WERI-Rb-1 (cell line): ENCODE data around the gene HDAC9.

Source experiments
- DNase-seq: peaks from one replicate; pipeline ENCODE4 v3.0.0-alpha.2; 2020
- H3K27ac ChIP-seq: fragments of 250-450 bp; sonication (Bioruptor Pico); 2 replicates; pipeline ENCODE4 v1.5.1; 2020; ENCODE audit warnings: mild to moderate bottlenecking, moderate library complexity
- H3K27me3 ChIP-seq: fragments of 250-450 bp; sonication (Bioruptor Pico); 2 replicates; pipeline ENCODE4 v1.5.1; 2021; ENCODE audit warnings: mild to moderate bottlenecking, low read depth, moderate library complexity; ENCODE audit not compliant: insufficient read depth, severe bottlenecking
- H3K36me3 ChIP-seq: fragments of 250-450 bp; sonication (Bioruptor Pico); 2 replicates; pipeline ENCODE4 v1.5.1; 2020; ENCODE audit warnings: mild to moderate bottlenecking, moderate library complexity
- H3K4me3 ChIP-seq: 2 replicates; pipeline ENCODE4 v1.5.1; 2011; ENCODE audit warnings: low read depth, mild to moderate bottlenecking, control low read depth, low read length
- H3K9me3 ChIP-seq: fragments of 250-450 bp; sonication (Bioruptor Pico); 2 replicates; pipeline ENCODE4 v1.5.1; 2021; ENCODE audit warnings: mild to moderate bottlenecking, moderate library complexity; ENCODE audit not compliant: severe bottlenecking
- CTCF ChIP-seq: IDR thresholded peaks from 2 replicates; pipeline ENCODE4 v1.5.1; 2011; ENCODE audit warnings: low read depth, mild to moderate bottlenecking, control low read depth, inconsistent platforms, low read length

The HDAC9 gene

GRCh38 chr7:18541871-18542212 lies 46.3 kb downstream of the HDAC9 start:
- Histone ChIP-seq H3K27me3 (no peaks in the 10 kb centered on the region), H3K27ac (no peak overlapping the region), H3K4me3 (no peak overlapping the region), H3K36me3 (no peaks in the 10 kb centered on the region), H3K9me3 (no peaks in the 10 kb centered on the region)
- no peak for DNase-seq
- TF ChIP-seq CTCF: no peak

- Histone ChIP-seq H3K27ac (no peak overlapping the region), H3K9me3 (no peaks in the 10 kb centered on the region), H3K27me3 (no peaks in the 10 kb centered on the region), H3K36me3 (no peaks in the 10 kb centered on the region), H3K4me3 (no peak overlapping the region)
- no peak for DNase-seq
- no peak for TF ChIP-seq CTCF
These were observed 51.0 kb downstream of the HDAC9 start for GRCh38 chr7:18546576-18546975.

- Histone ChIP-seq H3K9me3 (no peaks in the 10 kb centered on the region), H3K27me3 (no peaks in the 10 kb centered on the region), H3K36me3 (no peaks in the 10 kb centered on the region), H3K4me3 (no peak overlapping the region), H3K27ac (no peak overlapping the region)
- no peak for DNase-seq
- no peak for TF ChIP-seq CTCF
These were observed 52.1 kb downstream of the HDAC9 start for GRCh38 chr7:18547509-18548187.

- TF ChIP-seq CTCF: no peak
- H3K27me3 ChIP-seq: no peaks in the 10 kb centered on the region
- no peak overlapping the region for H3K4me3 ChIP-seq
- H3K9me3 ChIP-seq: no peaks in the 10 kb centered on the region
- DNase-seq: no peak
- H3K36me3 ChIP-seq: no peaks in the 10 kb centered on the region
- no peak overlapping the region for H3K27ac ChIP-seq
These were observed 53.0 kb downstream of the HDAC9 start for GRCh38 chr7:18548534-18548933.

GRCh38 chr7:18550574-18550973 lies 55.0 kb downstream of the HDAC9 start:
- no peak for TF ChIP-seq CTCF
- no peak for DNase-seq
- Histone ChIP-seq H3K9me3 (no peaks in the 10 kb centered on the region), H3K27ac (no peak overlapping the region), H3K4me3 (no peak overlapping the region), H3K27me3 (no peaks in the 10 kb centered on the region), H3K36me3 (no peaks in the 10 kb centered on the region)

- no peak for DNase-seq
- Histone ChIP-seq H3K9me3 (no peaks in the 10 kb centered on the region), H3K27me3 (no peaks in the 10 kb centered on the region), H3K27ac (no peak overlapping the region), H3K4me3 (no peak overlapping the region), H3K36me3 (no peaks in the 10 kb centered on the region)
- TF ChIP-seq CTCF: no peak
These were observed 56.9 kb downstream of the HDAC9 start for GRCh38 chr7:18552316-18552916.
